Effector memory CD4-positive, alpha-beta T cell (primary cell): ENCODE measurements around the gene EEPD1.

Experiments used
- DNase-seq, 3 donors: peaks; one replicate each; pipeline ENCODE4 v3.0.0-alpha.2; 2020
- H3K27ac ChIP-seq: 2 replicates; pipeline ENCODE4 v1.7.0; 2013; ENCODE audit warnings: mild to moderate bottlenecking, low read length, moderate library complexity; ENCODE audit not compliant: insufficient read depth, poor library complexity, severe bottlenecking
- H3K27me3 ChIP-seq: replicated peaks from 2 replicates; pipeline ENCODE4 v1.7.0; 2013; ENCODE audit warnings: mild to moderate bottlenecking, low read length; ENCODE audit not compliant: insufficient read depth, control insufficient read depth, poor library complexity, severe bottlenecking
- H3K36me3 ChIP-seq: 2 replicates; pipeline ENCODE4 v1.7.0; 2013; ENCODE audit warnings: mild to moderate bottlenecking, low read length, moderate library complexity; ENCODE audit not compliant: control insufficient read depth, insufficient read depth
- H3K4me1 ChIP-seq: 2 replicates; pipeline ENCODE4 v1.7.0; 2013; ENCODE audit warnings: low read length, mild to moderate bottlenecking; ENCODE audit not compliant: control insufficient read depth, insufficient read depth, poor library complexity, severe bottlenecking
- H3K4me3 ChIP-seq: 2 replicates; pipeline ENCODE4 v1.7.0; 2013; ENCODE audit warnings: low read length, low read depth, mild to moderate bottlenecking; ENCODE audit not compliant: insufficient read depth, poor library complexity, severe bottlenecking
- H3K9me3 ChIP-seq: 2 replicates; pipeline ENCODE4 v1.7.0; 2013; ENCODE audit warnings: mild to moderate bottlenecking, low read length, moderate library complexity; ENCODE audit not compliant: control insufficient read depth

EEPD1 gene

DNA sequence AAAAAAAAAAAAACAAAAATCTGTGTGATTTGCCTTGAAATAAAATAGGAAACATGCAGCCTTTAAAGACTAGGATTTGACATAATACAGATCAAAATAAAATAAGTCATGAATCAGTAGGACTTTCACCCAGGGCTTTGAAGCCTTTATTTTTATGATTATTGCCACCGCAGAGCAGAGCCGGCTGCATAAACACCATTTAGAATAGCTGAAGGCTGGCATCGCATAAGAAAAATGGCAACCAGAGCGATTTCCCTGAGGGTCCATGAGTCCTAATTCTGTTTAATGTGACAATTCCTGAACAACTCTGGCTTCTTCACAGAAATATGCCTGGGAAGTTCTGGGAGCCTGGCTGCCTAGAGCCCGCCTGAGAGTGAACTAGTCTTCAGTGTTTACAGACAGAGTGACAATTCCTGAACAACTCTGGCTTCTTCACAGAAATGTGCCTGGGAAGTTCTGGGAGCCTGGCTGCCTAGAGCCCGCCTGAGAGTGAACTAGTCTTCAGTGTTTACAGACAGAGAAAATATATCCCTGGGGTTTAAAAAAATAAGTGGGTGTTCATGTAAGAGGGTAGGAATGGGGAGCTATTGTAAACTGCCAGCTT is 112.0 kb downstream of the EEPD1 start:
- Histone ChIP-seq H3K27me3 (no peaks in the 10 kb centered on the region), H3K4me1 (no peaks in the 10 kb centered on the region), H3K27ac (no peak overlapping the region), H3K36me3 (no peaks in the 10 kb centered on the region), H3K4me3 (no peak overlapping the region), H3K9me3 (no peaks in the 10 kb centered on the region)
- no peak for DNase-seq

DNA sequence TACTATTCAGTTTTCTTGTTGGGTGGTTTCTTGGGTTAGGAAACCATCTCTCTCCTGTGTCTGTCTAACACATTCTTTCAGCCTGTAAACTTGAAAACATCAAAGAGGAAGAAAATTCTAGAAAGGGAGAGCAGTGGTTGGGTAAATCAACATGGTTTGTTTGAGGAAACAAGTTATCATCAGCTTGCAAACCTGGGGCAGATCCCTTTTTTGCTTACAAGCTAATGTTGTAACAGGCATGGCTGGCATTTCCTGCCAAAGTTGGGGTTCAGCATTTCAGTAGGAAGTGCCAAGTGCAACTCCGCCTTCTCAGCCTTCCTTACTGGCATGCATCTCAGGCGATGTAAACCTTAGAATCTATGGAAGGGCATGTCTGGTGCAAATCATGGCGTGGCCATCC is 112.6 kb downstream of the EEPD1 start:
- Histone ChIP-seq H3K27me3 (no peaks in the 10 kb centered on the region), H3K27ac (no peak overlapping the region), H3K36me3 (no peaks in the 10 kb centered on the region), H3K4me3 (no peak overlapping the region), H3K9me3 (no peaks in the 10 kb centered on the region), H3K4me1 (no peaks in the 10 kb centered on the region)
- no peak for DNase-seq

DNA sequence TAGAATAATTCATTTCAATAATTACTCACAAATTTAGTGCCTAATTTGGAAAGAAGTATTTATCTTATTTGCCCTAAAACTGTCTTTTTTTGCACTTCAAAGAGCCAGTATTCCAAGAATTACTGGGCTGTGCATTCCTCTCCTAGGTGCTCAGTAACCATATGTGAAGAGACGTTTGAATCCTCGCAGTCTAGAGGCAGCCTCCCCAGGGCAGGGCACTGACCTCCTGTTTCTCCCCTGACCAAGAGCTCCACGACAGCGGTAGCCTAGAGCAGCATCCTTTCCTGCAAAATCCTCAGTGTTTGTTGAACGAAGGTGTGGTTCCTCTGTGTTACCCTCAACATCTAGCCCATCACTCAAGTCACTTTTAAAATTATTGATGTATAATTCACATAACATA is 113.1 kb downstream of the EEPD1 start:
- Histone ChIP-seq H3K4me1 (no peaks in the 10 kb centered on the region), H3K36me3 (no peaks in the 10 kb centered on the region), H3K27me3 (no peaks in the 10 kb centered on the region), H3K4me3 (no peak overlapping the region), H3K27ac (no peak overlapping the region), H3K9me3 (no peaks in the 10 kb centered on the region)
- DNase-seq: no peak

DNA sequence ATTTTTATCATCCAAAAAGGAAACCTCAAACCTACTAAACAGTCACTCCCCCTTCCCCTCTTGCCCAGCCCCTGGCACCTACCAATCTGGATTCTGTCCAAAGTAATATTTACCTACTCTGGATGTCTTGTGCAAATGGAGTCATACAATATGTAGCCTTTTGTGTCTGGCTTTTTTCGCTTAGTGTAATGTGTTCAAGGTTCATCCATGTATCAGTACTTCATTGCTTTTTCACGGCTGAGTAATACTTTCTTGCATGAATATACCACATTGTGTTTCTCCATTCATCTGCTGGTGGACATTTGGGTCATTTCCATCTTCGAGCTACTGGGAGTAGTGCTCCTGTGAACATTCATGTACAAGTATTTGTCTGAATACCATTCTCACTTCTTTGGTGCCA is 113.6 kb downstream of the EEPD1 start:
- Histone ChIP-seq H3K36me3 (no peaks in the 10 kb centered on the region), H3K27ac (no peak overlapping the region), H3K9me3 (no peaks in the 10 kb centered on the region), H3K4me3 (no peak overlapping the region), H3K27me3 (no peaks in the 10 kb centered on the region), H3K4me1 (no peaks in the 10 kb centered on the region)
- DNase-seq: no peak

DNA sequence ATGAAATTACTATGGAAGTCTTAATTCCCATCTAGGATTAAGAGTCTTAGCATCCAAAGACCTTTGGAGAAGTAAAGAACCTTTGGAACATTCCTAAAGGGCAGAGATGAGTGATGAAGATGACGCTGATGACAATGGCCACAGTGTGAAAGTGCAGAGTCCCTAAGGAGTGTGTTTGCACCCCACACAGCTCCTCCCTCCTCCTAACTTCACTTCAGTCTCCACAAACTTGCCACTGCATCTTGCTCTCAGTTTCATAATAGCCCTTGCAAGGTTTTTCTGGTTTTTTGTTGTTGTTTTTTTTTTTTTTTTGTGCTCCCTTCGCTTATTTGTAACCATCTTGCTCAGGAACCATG is 119.1 kb downstream of the EEPD1 start:
- no peaks in the 10 kb centered on the region for H3K4me1 ChIP-seq
- H3K27me3 ChIP-seq: no peaks in the 10 kb centered on the region
- H3K9me3 ChIP-seq: no peaks in the 10 kb centered on the region
- H3K36me3 ChIP-seq: no peaks in the 10 kb centered on the region
- no peak overlapping the region for H3K4me3 ChIP-seq
- H3K27ac ChIP-seq: no peak overlapping the region
- DNase-seq: no peak

DNA sequence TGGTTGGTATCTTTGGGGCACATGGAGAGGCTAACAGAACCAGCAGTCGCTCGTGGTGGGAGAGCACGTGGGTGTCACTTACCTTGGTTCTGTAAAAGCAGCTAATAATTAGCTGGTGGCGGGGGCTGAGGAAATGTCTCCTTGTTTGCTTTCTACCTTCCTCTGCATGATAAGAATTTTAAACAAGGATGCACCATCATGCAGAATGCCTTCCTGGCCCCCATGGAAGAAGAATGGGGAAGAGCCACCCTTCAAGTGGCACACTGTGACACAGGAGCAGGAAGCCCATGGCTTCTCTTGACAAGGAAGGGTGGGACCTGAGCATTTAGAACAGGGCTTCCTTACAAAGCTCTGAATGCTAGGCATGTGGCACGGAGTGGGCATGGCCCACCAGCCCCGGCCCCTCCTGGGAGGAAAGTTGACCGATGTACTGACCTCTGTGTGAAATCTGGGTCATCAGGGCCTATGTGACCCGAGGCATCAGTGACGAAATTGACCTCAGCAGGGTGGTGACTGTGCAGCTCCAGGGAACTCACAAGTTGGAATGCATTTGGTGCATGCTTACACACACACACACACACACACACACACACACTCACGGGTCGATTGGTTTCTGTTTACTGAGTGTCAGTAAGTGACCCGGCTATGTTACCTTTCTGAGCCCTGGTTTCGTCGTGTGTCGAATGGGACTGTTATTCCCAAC is 119.7 kb downstream of the EEPD1 start:
- Histone ChIP-seq H3K27ac (no peak overlapping the region), H3K4me3 (no peak overlapping the region), H3K27me3 (no peaks in the 10 kb centered on the region), H3K36me3 (no peaks in the 10 kb centered on the region), H3K4me1 (no peaks in the 10 kb centered on the region), H3K9me3 (no peaks in the 10 kb centered on the region)
- DNase-seq: no peak

DNA sequence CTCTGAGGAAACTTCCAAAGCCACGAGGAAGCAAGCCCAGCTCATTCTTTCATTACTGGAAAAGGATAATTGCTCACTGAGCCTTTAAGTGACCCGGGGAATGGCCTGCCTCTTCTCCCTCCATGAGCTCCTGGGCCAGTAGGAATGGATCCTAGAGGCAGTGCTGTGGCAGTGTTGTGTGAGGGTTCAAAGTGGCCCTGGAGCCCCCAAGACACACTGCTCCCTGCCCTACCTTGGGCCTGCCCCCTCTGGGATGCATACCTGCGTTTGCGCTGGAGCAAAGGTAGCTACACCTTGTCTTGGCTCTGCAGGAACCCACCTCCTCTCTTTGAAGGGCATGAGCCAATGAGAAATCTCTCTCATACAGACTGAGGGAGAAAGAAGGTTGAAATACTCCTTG is 120.8 kb downstream of the EEPD1 start:
- Histone ChIP-seq H3K4me3 (no peak overlapping the region), H3K27ac (no peak overlapping the region), H3K9me3 (no peaks in the 10 kb centered on the region), H3K27me3 (no peaks in the 10 kb centered on the region), H3K4me1 (no peaks in the 10 kb centered on the region), H3K36me3 (no peaks in the 10 kb centered on the region)
- no peak for DNase-seq

DNA sequence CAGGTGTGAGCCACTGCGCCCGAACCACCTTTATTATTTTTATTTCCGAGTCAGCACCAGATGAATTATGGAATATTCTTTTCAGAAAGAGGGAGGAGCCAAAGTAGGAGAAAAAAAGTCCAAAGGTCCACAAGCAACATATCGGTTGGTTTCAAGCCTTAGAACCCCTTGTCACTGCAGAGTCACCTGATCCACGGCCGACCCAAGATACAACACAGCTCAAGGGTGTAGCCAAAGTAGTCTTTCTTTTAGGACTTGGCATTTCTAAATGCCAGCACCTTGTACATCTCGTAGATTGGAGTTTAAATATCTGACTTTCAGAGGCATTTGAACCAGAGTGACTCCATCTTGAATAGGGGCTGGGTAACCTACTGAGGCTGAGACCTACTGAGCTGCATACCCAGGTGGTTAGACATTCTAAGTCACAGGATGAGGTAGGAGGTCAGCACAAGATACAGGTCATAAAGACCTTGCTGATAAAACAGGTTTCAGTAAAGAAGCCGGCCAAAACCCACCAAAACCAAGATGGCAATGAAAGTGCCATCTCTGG is 122.8 kb downstream of the EEPD1 start:
- no peak for DNase-seq
- Histone ChIP-seq H3K36me3 (no peaks in the 10 kb centered on the region), H3K4me3 (no peak overlapping the region), H3K4me1 (peaks cover 7% of the 10 kb centered on the region), H3K27ac (no peak overlapping the region), H3K27me3 (no peaks in the 10 kb centered on the region), H3K9me3 (no peaks in the 10 kb centered on the region)

DNA sequence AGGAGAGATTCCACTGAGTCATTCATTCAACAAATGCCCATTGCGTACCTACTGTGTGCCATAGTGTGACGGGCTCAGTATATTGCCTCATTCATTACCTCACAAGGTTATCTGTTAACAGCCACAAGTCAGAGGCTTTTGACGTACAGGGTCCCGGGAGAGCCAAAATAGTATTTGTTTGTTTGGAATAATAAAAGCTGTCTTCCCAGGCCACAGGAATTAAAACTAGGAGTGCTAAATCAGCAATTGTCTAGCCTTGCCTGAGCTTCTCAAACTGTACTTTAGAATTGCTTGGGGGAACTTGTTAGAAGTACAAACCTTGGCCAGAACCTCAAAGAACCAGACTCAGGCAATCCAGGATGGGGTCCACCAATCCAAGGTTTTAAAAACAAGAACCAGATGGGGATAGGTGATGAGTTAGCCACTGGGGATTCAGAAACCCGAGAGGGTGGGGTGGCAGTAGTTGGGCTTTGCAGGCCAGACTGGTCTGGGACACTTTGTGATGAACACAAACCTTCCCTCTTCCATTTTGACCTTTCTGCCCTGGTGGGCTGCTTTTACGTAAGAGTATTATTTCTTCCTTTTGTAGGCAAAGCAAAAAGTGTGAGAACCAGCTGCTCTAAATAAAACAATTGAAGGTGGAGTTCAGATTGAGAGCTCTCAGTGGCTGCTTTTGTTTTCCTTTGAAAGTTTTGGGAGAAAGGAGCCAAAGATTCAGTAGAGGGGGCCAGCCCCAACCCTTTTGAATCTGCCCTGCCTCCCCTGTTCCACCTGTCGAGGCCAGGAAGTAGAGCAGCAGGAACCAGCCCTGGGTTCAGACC is 123.6 kb downstream of the EEPD1 start:
- no peak for DNase-seq
- Histone ChIP-seq H3K9me3 (no peaks in the 10 kb centered on the region), H3K4me1 (peaks cover 11% of the 10 kb centered on the region), H3K36me3 (no peaks in the 10 kb centered on the region), H3K4me3 (no peak overlapping the region), H3K27me3 (no peaks in the 10 kb centered on the region), H3K27ac (no peak overlapping the region)

DNA sequence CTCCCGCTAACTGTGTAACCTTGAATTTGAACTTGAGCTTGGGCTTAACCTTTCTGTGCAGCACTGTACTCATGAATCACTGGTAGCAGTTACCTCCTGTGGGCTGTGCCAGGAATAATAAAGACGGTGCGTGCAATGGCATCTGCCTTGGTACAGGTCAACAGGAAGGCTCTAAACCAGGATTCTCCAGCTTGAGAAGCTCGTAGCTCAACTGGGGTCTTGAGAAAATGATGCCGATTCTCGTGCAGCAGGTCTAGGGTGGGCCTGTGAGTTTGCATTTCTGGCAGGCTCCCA is 124.1 kb downstream of the EEPD1 start:
- DNase-seq: no peak
- no peaks in the 10 kb centered on the region for H3K36me3 ChIP-seq
- no peaks in the 10 kb centered on the region for H3K27me3 ChIP-seq
- H3K4me3 ChIP-seq: no peak overlapping the region
- H3K9me3 ChIP-seq: no peaks in the 10 kb centered on the region
- peaks cover 11% of the 10 kb centered on the region for H3K4me1 ChIP-seq
- no peak overlapping the region for H3K27ac ChIP-seq
